Measurements from ENCODE around the gene HVCN1.

The HVCN1 gene

GRCh38 chr12:110668480-110669192 is 20.3 kb downstream of the HVCN1 start:
- TF ChIP-seq, protein P1, sequence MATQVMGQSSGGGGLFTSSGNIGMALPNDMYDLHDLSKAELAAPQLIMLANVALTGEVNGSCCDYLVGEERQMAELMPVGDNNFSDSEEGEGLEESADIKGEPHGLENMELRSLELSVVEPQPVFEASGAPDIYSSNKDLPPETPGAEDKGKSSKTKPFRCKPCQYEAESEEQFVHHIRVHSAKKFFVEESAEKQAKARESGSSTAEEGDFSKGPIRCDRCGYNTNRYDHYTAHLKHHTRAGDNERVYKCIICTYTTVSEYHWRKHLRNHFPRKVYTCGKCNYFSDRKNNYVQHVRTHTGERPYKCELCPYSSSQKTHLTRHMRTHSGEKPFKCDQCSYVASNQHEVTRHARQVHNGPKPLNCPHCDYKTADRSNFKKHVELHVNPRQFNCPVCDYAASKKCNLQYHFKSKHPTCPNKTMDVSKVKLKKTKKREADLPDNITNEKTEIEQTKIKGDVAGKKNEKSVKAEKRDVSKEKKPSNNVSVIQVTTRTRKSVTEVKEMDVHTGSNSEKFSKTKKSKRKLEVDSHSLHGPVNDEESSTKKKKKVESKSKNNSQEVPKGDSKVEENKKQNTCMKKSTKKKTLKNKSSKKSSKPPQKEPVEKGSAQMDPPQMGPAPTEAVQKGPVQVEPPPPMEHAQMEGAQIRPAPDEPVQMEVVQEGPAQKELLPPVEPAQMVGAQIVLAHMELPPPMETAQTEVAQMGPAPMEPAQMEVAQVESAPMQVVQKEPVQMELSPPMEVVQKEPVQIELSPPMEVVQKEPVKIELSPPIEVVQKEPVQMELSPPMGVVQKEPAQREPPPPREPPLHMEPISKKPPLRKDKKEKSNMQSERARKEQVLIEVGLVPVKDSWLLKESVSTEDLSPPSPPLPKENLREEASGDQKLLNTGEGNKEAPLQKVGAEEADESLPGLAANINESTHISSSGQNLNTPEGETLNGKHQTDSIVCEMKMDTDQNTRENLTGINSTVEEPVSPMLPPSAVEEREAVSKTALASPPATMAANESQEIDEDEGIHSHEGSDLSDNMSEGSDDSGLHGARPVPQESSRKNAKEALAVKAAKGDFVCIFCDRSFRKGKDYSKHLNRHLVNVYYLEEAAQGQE (IDR thresholded peaks at IDR 0.05; ENCODE audit: insufficient read depth in 1 of 2, low read depth in 2 of 2, low read length in 2 of 2), result no peak
- TF ChIP-seq SIN3A (IDR thresholded peaks at IDR 0.05; ENCODE audit: borderline replicate concordance, insufficient read depth, low read length) (no peak), FOXP2 (optimal IDR thresholded peaks at IDR 0.05; ENCODE audit: borderline replicate concordance, extremely low read depth, extremely low read length, insufficient read depth) (no peak), TAF1 (IDR thresholded peaks at IDR 0.05; ENCODE audit: borderline replicate concordance, insufficient read depth, low read length) (no peak), POLR2AphosphoS5 (IDR thresholded peaks at IDR 0.05; ENCODE audit: low read depth, low read length) (no peak)

- TF ChIP-seq TAF1 (IDR thresholded peaks at IDR 0.05; ENCODE audit: borderline replicate concordance, insufficient read depth, low read length), result no peak
- TF ChIP-seq, protein P1 (IDR thresholded peaks at IDR 0.05; ENCODE audit: insufficient read depth in 1 of 2, low read depth in 2 of 2, low read length in 2 of 2), result no peak
- no peak for TF ChIP-seq SIN3A (IDR thresholded peaks at IDR 0.05; ENCODE audit: borderline replicate concordance, insufficient read depth, low read length)
- no peak for TF ChIP-seq POLR2AphosphoS5 (IDR thresholded peaks at IDR 0.05; ENCODE audit: low read depth, low read length)
- no peak for TF ChIP-seq FOXP2 (optimal IDR thresholded peaks at IDR 0.05; ENCODE audit: borderline replicate concordance, extremely low read depth, extremely low read length, insufficient read depth)
Measured at GRCh38 chr12:110667671-110668070, 21.2 kb downstream of the HVCN1 start.

GRCh38 chr12:110666892-110667291 is 22.0 kb downstream of the HVCN1 start:
- TF ChIP-seq, protein P1 (IDR thresholded peaks at IDR 0.05; ENCODE audit: insufficient read depth in 1 of 2, low read depth in 2 of 2, low read length in 2 of 2), result no peak
- no peak for TF ChIP-seq SIN3A (IDR thresholded peaks at IDR 0.05; ENCODE audit: borderline replicate concordance, insufficient read depth, low read length)
- TF ChIP-seq TAF1 (IDR thresholded peaks at IDR 0.05; ENCODE audit: borderline replicate concordance, insufficient read depth, low read length), result no peak
- TF ChIP-seq FOXP2 (optimal IDR thresholded peaks at IDR 0.05; ENCODE audit: borderline replicate concordance, extremely low read depth, extremely low read length, insufficient read depth), result no peak
- no peak for TF ChIP-seq POLR2AphosphoS5 (IDR thresholded peaks at IDR 0.05; ENCODE audit: low read depth, low read length)

- TF ChIP-seq FOXP2 (optimal IDR thresholded peaks at IDR 0.05; ENCODE audit: borderline replicate concordance, extremely low read depth, extremely low read length, insufficient read depth), result no peak
- TF ChIP-seq, protein P1 (IDR thresholded peaks at IDR 0.05; ENCODE audit: insufficient read depth in 1 of 2, low read depth in 2 of 2, low read length in 2 of 2), result no peak
- TF ChIP-seq SIN3A (IDR thresholded peaks at IDR 0.05; ENCODE audit: borderline replicate concordance, insufficient read depth, low read length), result no peak
- TF ChIP-seq POLR2AphosphoS5 (IDR thresholded peaks at IDR 0.05; ENCODE audit: low read depth, low read length), result no peak
- no peak for TF ChIP-seq TAF1 (IDR thresholded peaks at IDR 0.05; ENCODE audit: borderline replicate concordance, insufficient read depth, low read length)
Measured at GRCh38 chr12:110661337-110661972, 27.5 kb downstream of the HVCN1 start.

Measured in PFSK-1 (cell line).